Measurements from ENCODE around the gene MVB12B. TPM values are rescaled to one million over a fixed set of nuclear protein-coding genes. Genes with fewer than 3 reads are reported as not detected.

Gene MVB12B
- total RNA-seq, 1 experiment from 2014 or later = 10.9 TPM

DNA sequence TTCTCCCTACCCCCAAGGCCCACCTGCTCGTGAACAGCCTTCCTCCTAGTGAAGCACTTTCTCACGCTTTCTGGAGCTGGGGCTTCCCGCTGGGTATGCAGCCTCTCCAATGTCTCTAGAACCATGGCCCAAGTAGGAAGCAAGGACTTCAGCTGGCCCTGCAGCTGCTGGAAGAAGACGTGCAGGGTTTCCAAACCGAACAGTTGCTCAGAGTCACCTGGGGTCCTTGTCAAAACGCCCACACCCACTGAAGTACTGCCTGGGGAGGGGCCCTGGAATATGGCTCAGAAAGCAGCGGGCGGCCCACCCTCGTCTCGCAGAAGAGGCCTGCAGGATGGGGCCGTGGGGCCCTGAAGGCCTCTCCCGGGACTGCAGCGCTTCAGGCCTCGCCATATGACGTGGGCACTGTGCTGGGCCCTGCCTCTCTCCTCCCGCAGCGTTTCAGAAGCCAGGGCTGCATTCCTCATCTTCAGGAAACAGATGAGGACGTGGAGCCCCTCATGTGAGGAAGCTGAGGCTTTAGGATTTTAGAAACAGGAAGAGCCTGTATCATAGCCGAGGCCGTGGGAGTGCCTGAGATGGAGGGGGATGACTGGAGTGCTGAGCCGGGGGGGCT is 171.1 kb downstream of the MVB12B start:
- ATAC-seq (no peak), DNase-seq (ENCODE audit: low read depth, low spot score) (no peak)
- H3K9me2 ChIP-seq (ENCODE audit: insufficient read depth) = no peaks in the 10 kb centered on the region
- no TSS peak for BruUV-seq (replicated peaks)
- H3K9ac ChIP-seq (ENCODE audit: low read length) = no peak overlapping the region
- H3K4me2 ChIP-seq (ENCODE audit: low read length) = no peak overlapping the region
- ChIA-PET RAD21 (ENCODE audit: low non-redundant PET in 1 of 2, low total read pairs in 2 of 2, uncharacterized antibody in 2 of 2, unreplicated experiment in 2 of 2) (no interaction called here), POLR2A (no interaction called here), CTCF (interaction anchor here (2.3 to 2.5 kb wide), 2 partner anchors 60 to 284 kb away, joined by 13 to 25 read pairs; no protein-coding TSS in a partner anchor)
- intact Hi-C loops (cut with micrococcal nuclease) = loop anchor here (10.0 kb wide), 1 partner anchor 353 kb away; no protein-coding TSS in a partner anchor
- H4K20me1 ChIP-seq (ENCODE audit: insufficient read depth) = no peaks in the 10 kb centered on the region
- no peak overlapping the region for H2AFZ ChIP-seq (ENCODE audit: low read depth, low read length, poor library complexity, severe bottlenecking)
- peaks cover 0 to 13% of the 10 kb centered on the region in 2 experiments; a peak in 1 of 4 replicates for H3K4me1 ChIP-seq (ENCODE audit: control insufficient read depth in 1 of 2, insufficient read depth in 2 of 2, low read length in 2 of 2)
- H3K4me3 ChIP-seq (replicated peaks in 1 of 2; ENCODE audit: low read depth in 1 of 2, low read length in 2 of 2) = no peak overlapping the region
- no peaks in the 10 kb centered on the region for H3K36me3 ChIP-seq (ENCODE audit: control insufficient read depth in 1 of 2, insufficient read depth in 2 of 2, low read length in 2 of 2)
- H3K27ac ChIP-seq (ENCODE audit: low read depth, low read length) = no peak overlapping the region
- no peaks in the 10 kb centered on the region for H3K27me3 ChIP-seq (ENCODE audit: insufficient read depth, low read length)
- H3K79me2 ChIP-seq (ENCODE audit: insufficient read depth, low read length) = no peaks in the 10 kb centered on the region
- no peaks in the 10 kb centered on the region for H3K9me3 ChIP-seq (ENCODE audit: control insufficient read depth in 1 of 2, insufficient read depth in 1 of 2, low read depth in 1 of 2, low read length in 2 of 2)
- no peak for TF ChIP-seq ELF1 (IDR thresholded peaks at IDR 0.05; ENCODE audit: borderline replicate concordance, low read depth)

DNA sequence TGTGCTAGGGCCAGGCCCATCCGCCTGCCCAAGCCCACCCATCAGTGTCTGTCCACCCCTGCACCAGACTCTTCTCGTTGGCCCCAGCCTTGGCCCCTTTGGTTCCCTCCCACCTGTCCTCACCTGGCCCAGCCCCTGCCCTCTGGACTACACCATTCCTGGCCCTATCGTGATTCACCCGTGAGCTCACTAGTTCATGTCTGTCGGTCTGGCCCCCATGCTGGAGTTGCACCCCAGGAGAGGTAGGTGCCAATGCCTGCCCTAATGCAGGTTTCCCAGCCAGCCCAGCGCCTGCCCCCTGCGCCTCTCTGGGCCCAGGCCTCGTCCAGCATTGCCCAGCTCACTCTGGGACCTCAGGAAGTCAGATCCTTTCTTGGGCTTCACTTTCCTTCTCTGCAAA is 171.7 kb downstream of the MVB12B start:
- Histone ChIP-seq H4K20me1 (ENCODE audit: insufficient read depth) (no peaks in the 10 kb centered on the region), H3K4me3 (replicated peaks in 1 of 2; ENCODE audit: low read depth in 1 of 2, low read length in 2 of 2) (no peak overlapping the region), H3K9me3 (ENCODE audit: control insufficient read depth in 1 of 2, insufficient read depth in 1 of 2, low read depth in 1 of 2, low read length in 2 of 2) (no peaks in the 10 kb centered on the region), H3K4me2 (ENCODE audit: low read length) (no peak overlapping the region), H3K27ac (ENCODE audit: low read depth, low read length) (no peak overlapping the region), H3K27me3 (ENCODE audit: insufficient read depth, low read length) (no peaks in the 10 kb centered on the region), H3K4me1 (ENCODE audit: control insufficient read depth in 1 of 2, insufficient read depth in 2 of 2, low read length in 2 of 2) (peaks cover 0 to 13% of the 10 kb centered on the region in 2 experiments; a peak in 1 of 4 replicates), H3K79me2 (ENCODE audit: insufficient read depth, low read length) (no peaks in the 10 kb centered on the region), H3K9ac (ENCODE audit: low read length) (no peak overlapping the region), H2AFZ (ENCODE audit: low read depth, low read length, poor library complexity, severe bottlenecking) (no peak overlapping the region), H3K36me3 (ENCODE audit: control insufficient read depth in 1 of 2, insufficient read depth in 2 of 2, low read length in 2 of 2) (no peaks in the 10 kb centered on the region), H3K9me2 (ENCODE audit: insufficient read depth) (no peaks in the 10 kb centered on the region)
- intact Hi-C loops (cut with micrococcal nuclease) = loop anchor here (10.0 kb wide), 1 partner anchor 354 kb away; no protein-coding TSS in a partner anchor
- POLR2A ChIA-PET = no interaction called here
- ATAC-seq (no peak), DNase-seq (ENCODE audit: low read depth, low spot score) (no peak)
- CTCF ChIA-PET = interaction anchor here (0.9 to 4.3 kb wide), 5 partner anchors 9 to 286 kb away, joined by 3 to 84 read pairs (median 4); no protein-coding TSS in a partner anchor
- RAD21 ChIA-PET (ENCODE audit: low non-redundant PET in 1 of 2, low total read pairs in 2 of 2, uncharacterized antibody in 2 of 2, unreplicated experiment in 2 of 2) = interaction anchor here in 1 of 2 experiments (1.3 kb wide), 1 partner anchor 60 kb away, joined by 5 read pairs; no protein-coding TSS in a partner anchor
- no TSS peak for BruUV-seq (replicated peaks)
- TF ChIP-seq SP1 (IDR thresholded peaks at IDR 0.05; ENCODE audit: low read depth) = no peak
- TF ChIP-seq, protein P1, sequence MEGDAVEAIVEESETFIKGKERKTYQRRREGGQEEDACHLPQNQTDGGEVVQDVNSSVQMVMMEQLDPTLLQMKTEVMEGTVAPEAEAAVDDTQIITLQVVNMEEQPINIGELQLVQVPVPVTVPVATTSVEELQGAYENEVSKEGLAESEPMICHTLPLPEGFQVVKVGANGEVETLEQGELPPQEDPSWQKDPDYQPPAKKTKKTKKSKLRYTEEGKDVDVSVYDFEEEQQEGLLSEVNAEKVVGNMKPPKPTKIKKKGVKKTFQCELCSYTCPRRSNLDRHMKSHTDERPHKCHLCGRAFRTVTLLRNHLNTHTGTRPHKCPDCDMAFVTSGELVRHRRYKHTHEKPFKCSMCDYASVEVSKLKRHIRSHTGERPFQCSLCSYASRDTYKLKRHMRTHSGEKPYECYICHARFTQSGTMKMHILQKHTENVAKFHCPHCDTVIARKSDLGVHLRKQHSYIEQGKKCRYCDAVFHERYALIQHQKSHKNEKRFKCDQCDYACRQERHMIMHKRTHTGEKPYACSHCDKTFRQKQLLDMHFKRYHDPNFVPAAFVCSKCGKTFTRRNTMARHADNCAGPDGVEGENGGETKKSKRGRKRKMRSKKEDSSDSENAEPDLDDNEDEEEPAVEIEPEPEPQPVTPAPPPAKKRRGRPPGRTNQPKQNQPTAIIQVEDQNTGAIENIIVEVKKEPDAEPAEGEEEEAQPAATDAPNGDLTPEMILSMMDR (IDR thresholded peaks at IDR 0.05 in 2 of 3, conservative IDR thresholded peaks at IDR 0.05 in 1 of 3; ENCODE audit: borderline replicate concordance in 1 of 3, insufficient read depth in 1 of 3, low read depth in 2 of 3, low read length in 2 of 3) = no peak
- TF ChIP-seq RAD21 (IDR thresholded peaks at IDR 0.05; ENCODE audit: low read depth) = no peak
- TF ChIP-seq TCF7L2 (IDR thresholded peaks at IDR 0.05; ENCODE audit: borderline replicate concordance, extremely low read depth, insufficient read depth, insufficient read length) = no peak
- TF ChIP-seq, protein P2, sequence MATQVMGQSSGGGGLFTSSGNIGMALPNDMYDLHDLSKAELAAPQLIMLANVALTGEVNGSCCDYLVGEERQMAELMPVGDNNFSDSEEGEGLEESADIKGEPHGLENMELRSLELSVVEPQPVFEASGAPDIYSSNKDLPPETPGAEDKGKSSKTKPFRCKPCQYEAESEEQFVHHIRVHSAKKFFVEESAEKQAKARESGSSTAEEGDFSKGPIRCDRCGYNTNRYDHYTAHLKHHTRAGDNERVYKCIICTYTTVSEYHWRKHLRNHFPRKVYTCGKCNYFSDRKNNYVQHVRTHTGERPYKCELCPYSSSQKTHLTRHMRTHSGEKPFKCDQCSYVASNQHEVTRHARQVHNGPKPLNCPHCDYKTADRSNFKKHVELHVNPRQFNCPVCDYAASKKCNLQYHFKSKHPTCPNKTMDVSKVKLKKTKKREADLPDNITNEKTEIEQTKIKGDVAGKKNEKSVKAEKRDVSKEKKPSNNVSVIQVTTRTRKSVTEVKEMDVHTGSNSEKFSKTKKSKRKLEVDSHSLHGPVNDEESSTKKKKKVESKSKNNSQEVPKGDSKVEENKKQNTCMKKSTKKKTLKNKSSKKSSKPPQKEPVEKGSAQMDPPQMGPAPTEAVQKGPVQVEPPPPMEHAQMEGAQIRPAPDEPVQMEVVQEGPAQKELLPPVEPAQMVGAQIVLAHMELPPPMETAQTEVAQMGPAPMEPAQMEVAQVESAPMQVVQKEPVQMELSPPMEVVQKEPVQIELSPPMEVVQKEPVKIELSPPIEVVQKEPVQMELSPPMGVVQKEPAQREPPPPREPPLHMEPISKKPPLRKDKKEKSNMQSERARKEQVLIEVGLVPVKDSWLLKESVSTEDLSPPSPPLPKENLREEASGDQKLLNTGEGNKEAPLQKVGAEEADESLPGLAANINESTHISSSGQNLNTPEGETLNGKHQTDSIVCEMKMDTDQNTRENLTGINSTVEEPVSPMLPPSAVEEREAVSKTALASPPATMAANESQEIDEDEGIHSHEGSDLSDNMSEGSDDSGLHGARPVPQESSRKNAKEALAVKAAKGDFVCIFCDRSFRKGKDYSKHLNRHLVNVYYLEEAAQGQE (IDR thresholded peaks at IDR 0.05; ENCODE audit: low read depth) = no peak
- TF ChIP-seq POLR2A (IDR thresholded peaks at IDR 0.05; ENCODE audit: borderline replicate concordance, extremely low read depth, insufficient read depth, insufficient read length) = no peak
- no peak for TF ChIP-seq JUND (IDR thresholded peaks at IDR 0.05)
- TF ChIP-seq, protein P3, sequence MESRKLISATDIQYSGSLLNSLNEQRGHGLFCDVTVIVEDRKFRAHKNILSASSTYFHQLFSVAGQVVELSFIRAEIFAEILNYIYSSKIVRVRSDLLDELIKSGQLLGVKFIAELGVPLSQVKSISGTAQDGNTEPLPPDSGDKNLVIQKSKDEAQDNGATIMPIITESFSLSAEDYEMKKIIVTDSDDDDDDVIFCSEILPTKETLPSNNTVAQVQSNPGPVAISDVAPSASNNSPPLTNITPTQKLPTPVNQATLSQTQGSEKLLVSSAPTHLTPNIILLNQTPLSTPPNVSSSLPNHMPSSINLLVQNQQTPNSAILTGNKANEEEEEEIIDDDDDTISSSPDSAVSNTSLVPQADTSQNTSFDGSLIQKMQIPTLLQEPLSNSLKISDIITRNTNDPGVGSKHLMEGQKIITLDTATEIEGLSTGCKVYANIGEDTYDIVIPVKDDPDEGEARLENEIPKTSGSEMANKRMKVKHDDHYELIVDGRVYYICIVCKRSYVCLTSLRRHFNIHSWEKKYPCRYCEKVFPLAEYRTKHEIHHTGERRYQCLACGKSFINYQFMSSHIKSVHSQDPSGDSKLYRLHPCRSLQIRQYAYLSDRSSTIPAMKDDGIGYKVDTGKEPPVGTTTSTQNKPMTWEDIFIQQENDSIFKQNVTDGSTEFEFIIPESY (IDR thresholded peaks at IDR 0.05; ENCODE audit: extremely low read depth, insufficient replicate concordance, low read length) = no peak

All from HCT116 (cell line).